Kasumi-1 (cell line): ENCODE results near the gene TMEM119.
"Not testable (repeated sequence)": the region's sequence is repeated elsewhere in the genome, so short reads cannot be mapped to it uniquely, and the experiment has no call there.

Experiments used
- DNase-seq, 2 experiments: peaks; one replicate each; lab custom pipeline; 2025; lab: John Stamatoyannopoulos, UW

The TMEM119 gene

DNA sequence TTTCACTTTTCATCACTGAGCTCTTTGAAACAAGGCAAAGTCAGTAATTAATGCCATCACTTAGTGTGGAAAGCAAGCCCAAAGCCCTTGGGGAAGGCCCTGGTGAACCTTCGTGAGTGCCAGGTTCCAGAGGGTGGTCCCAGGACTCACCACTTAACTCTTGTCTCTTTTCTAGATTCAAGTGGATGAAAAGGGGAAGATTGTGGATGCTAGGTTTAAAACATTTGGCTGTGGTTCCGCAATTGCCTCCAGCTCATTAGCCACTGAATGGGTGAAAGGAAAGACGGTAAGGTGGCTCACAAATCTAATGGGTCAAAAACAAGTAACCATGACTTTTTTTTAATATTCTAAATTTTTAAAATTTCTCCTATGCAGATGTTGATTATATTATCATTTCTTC lies 32.7 kb downstream of the TMEM119 start:
- DNase-seq = no peak

DNA sequence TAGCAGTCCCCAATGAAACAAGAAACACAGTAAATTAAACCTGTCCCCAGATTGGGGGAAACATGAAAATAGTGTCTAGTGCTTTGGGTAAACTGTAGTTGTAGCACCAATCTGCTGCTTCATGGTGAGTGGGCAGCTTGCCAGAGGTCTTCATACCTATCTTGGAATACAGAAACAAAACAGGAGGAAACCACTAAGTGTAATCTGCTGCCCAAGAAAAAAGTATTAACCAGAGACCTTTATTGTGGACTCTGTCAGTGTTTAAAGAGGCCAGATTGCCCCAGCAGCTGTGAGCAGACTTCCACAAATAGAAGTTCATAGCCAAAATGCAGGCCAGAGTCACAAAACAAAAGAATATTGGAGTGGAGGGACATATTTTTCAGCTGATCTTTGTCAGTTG lies 33.2 kb downstream of the TMEM119 start:
- no peak for DNase-seq

DNA sequence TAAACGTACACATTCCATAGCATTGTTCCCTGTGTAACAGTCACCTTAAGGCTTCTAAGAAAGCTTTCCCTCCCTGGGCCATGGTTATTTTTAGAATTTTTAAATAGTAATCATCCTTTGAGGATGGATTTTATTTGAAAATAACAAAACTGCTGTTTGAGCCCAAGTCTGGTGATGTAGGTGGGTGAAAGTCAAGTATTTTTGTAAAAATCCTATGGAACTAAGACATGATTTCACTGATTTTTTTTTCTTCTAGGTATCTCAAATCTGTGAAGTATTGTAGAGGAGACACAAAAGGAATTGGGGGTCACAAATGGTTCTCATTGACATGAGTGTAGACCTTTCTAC lies 34.1 kb downstream of the TMEM119 start:
- no peak for DNase-seq

GRCh38 chr12:108563136-108563803 lies 34.6 kb downstream of the TMEM119 start:
- peak; percentile 90 to 93 for DNase-seq

GRCh38 chr12:108562348-108563135 lies 35.3 kb downstream of the TMEM119 start, which contains the start of gene ISCU:
TSS of gene ISCU (plus strand) at chr12:108562596. CDS start at chr12:108562623, 27 bp downstream.
- peak; percentile 92 to 94 for DNase-seq

- no peak for DNase-seq
These were observed 36.0 kb downstream of the TMEM119 start for GRCh38 chr12:108561852-108562347.

- DNase-seq = peak; percentile 96 to 97
These were observed 36.8 kb downstream of the TMEM119 start, which contains the start of gene SART3 for GRCh38 chr12:108560752-108561719. TSS of gene SART3 (minus strand) at chr12:108561173. CDS start at chr12:108561154, 19 bp downstream.

GRCh38 chr12:108560321-108560721 lies 37.6 kb downstream of the TMEM119 start:
- peak in 1 of 2 experiments; percentile 20 for DNase-seq

DNA sequence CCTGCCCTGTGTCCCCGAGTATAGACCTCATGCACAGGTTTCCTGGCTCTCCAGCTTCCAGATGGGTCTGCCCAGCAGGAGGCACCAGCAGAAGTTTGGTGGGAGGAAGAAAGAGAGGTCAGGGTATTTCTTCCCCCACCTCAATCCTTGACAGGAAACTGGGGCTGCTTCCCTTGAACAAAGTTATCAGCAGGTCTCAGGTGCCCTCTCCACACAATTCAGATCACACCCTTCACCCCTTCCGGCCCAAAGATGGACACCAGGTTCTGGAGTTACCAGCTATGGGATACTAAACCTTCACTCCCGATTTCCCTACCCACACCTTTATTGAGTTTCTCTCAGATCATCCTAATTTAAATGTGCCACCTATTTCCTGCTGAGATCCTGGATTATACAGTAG lies 38.1 kb downstream of the TMEM119 start:
- DNase-seq = no peak

- no peak for DNase-seq
These were observed 38.8 kb downstream of the TMEM119 start for GRCh38 chr12:108559007-108559655.

GRCh38 chr12:108555383-108555782 lies 42.5 kb downstream of the TMEM119 start:
- DNase-seq = not testable (repeated sequence)

GRCh38 chr12:108553799-108554198 lies 44.1 kb downstream of the TMEM119 start:
- no peak for DNase-seq

DNA sequence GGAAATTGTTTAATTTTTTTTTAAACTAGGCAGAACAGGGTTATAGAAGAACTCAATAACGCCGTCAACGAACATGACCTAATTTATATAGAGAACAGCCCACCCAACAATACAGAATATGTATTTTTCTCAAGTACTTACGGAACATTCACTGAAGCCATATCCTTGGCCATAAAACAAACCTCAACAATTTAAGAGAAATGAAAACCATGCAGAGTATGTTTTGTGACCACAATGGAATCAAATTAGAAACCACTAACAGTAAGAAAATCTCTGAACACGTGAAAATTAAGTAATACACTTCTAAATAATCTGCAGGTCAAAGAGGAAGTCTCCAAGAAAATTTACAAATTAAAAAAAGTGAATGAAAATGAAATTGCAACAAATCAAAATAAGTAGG lies 46.3 kb downstream of the TMEM119 start:
- DNase-seq = no peak

DNA sequence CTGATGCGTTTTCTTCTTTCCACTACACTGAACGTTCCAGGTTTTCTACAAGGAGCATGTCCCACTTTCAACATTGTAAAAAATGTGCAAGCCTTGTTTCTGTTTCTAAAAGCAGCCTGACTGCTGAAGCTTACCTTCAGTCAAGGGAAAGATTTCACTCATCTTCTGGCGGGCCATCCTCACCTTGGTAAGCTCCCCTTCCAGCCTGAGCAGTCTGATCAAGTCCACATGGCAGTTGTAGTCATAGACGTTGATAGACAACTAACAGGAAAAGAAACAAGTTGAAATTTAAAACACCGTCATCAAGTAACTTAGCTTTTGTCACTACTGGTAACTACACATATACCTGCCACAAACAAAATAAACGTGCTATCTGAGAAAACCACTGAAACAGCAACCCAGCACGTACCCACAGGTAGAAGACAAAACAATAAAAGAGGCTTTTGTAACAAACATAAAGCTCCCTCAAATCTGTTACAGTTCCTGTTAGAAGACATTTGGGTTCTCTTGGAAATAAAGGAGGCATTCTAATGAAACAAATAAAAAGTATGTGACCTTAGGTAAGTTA lies 48.8 kb downstream of the TMEM119 start:
- no peak for DNase-seq

GRCh38 chr12:108547686-108548085 lies 50.2 kb downstream of the TMEM119 start:
- DNase-seq = no peak

DNA sequence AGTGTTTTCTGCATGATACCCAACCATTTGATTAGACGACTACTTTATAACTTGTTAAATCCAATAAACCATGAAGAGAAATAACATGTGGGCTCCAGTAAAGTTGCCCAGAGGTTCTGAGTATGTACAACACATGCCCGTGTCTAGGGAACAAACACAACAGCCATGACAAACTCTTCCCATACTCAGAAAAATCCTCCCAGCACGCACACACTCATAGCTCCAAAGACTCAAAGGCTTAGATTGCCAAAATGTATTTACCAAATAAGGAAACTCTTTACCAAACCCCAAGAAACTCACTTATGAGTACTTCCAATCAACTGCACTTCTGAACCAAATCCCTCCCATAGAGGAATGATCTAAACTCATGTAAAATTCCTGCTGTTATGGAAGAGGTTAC lies 54.2 kb downstream of the TMEM119 start:
- no peak for DNase-seq

GRCh38 chr12:108542320-108542719 lies 55.6 kb downstream of the TMEM119 start:
- no peak for DNase-seq
